ENCODE measurements around the gene ZFP14.

DNA sequence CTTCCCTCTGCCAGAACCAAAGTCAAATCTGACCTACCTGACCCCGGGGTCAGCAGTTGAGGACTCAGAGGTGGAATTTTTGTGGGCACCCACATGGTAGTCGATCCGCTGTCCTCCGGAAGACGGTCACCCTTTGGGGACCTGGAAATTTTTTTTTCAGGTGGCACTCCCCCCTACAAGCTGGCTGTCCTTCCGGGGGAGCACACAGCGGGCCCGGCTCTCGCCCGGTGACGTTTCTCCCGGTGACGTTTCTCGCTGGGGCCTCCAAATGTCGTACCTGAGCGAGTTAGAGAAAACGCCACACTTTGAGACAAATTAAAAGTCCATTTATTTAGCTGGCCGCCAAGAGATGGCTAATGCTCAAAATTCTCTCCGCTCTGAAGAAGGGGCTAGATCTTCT, 48.8 kb downstream of the ZFP14 start:
- TF ChIP-seq, protein P1, sequence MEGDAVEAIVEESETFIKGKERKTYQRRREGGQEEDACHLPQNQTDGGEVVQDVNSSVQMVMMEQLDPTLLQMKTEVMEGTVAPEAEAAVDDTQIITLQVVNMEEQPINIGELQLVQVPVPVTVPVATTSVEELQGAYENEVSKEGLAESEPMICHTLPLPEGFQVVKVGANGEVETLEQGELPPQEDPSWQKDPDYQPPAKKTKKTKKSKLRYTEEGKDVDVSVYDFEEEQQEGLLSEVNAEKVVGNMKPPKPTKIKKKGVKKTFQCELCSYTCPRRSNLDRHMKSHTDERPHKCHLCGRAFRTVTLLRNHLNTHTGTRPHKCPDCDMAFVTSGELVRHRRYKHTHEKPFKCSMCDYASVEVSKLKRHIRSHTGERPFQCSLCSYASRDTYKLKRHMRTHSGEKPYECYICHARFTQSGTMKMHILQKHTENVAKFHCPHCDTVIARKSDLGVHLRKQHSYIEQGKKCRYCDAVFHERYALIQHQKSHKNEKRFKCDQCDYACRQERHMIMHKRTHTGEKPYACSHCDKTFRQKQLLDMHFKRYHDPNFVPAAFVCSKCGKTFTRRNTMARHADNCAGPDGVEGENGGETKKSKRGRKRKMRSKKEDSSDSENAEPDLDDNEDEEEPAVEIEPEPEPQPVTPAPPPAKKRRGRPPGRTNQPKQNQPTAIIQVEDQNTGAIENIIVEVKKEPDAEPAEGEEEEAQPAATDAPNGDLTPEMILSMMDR (tag by site-specific recombination; IDR thresholded peaks at IDR 0.05) = no peak
- no peak for TF ChIP-seq ZNF121 (tag by site-specific recombination; IDR thresholded peaks at IDR 0.05)
- TF ChIP-seq MYNN (tag by site-specific recombination; IDR thresholded peaks at IDR 0.05; ENCODE audit: borderline replicate concordance) = no peak
- TF ChIP-seq ZNF274 (IDR thresholded peaks at IDR 0.05; ENCODE audit: low read length) = no peak
- TF ChIP-seq ZNF274 (tag by site-specific recombination; IDR thresholded peaks at IDR 0.05; ENCODE audit: borderline replicate concordance) = no peak
- no peak for TF ChIP-seq ZNF792 (tag by site-specific recombination; IDR thresholded peaks at IDR 0.05)
- TF ChIP-seq HOXD13 (CRISPR knock-in tag; IDR thresholded peaks at IDR 0.05; ENCODE audit: borderline replicate concordance) = no peak
- TF ChIP-seq ZNF211 (tag by site-specific recombination; IDR thresholded peaks at IDR 0.05; ENCODE audit: low read depth) = no peak
- TF ChIP-seq GLI4 (tag by site-specific recombination; IDR thresholded peaks at IDR 0.05) = no peak
- no peak for TF ChIP-seq SP2 (tag by site-specific recombination; IDR thresholded peaks at IDR 0.05)
